ENCODE measurements around the gene IL17RC. TPM values are rescaled to one million over a fixed set of nuclear protein-coding genes. Genes with fewer than 3 reads are reported as not detected.
A peak's percentile ranks its signal among the peaks of the same experiment; 100 is the strongest.
"Not testable (repeated sequence)": the region's sequence is repeated elsewhere in the genome, so short reads cannot be mapped to it uniquely, and the experiment has no call there.

IL17RC gene
- total RNA-seq, 4 donors from 2014 or later: 9.7 to 63.7 (median 33.9) TPM

DNA sequence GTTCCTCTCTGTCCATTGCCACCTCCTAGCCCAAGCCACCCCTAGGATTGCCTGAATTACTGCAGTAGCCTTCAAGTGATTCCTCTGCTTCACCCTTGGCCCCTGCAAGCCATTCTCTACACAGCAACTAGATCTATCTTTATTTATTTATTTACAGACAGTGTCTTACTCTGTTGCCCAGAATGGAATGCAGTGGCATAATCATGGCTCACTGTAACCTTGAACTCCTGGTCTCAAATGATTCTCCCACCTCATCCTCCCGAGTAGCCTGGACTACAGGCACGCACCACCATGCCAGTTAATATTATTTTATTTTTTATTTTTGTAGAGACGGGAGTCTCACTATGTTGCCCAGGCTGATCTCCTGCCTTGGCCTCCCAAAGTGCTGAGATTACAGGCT lies 28.4 kb upstream of the IL17RC start:
- Histone ChIP-seq H3K4me3 (no peak overlapping the region), H3K9me3 (no peaks in the 10 kb centered on the region), H3K27ac (no peak overlapping the region), H3K27me3 (no peaks in the 10 kb centered on the region), H3K36me3 (no peaks in the 10 kb centered on the region), H3K4me1 (peaks cover 0 to 4% of the 10 kb centered on the region in 2 donors)
- no peak for DNase-seq
- intact Hi-C loops (cut with DNase I; ENCODE audit: low total_unique reads): no loop called here
- no peak for TF ChIP-seq POLR2A (IDR thresholded peaks at IDR 0.05)
- TF ChIP-seq, protein P1, sequence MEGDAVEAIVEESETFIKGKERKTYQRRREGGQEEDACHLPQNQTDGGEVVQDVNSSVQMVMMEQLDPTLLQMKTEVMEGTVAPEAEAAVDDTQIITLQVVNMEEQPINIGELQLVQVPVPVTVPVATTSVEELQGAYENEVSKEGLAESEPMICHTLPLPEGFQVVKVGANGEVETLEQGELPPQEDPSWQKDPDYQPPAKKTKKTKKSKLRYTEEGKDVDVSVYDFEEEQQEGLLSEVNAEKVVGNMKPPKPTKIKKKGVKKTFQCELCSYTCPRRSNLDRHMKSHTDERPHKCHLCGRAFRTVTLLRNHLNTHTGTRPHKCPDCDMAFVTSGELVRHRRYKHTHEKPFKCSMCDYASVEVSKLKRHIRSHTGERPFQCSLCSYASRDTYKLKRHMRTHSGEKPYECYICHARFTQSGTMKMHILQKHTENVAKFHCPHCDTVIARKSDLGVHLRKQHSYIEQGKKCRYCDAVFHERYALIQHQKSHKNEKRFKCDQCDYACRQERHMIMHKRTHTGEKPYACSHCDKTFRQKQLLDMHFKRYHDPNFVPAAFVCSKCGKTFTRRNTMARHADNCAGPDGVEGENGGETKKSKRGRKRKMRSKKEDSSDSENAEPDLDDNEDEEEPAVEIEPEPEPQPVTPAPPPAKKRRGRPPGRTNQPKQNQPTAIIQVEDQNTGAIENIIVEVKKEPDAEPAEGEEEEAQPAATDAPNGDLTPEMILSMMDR (IDR thresholded peaks at IDR 0.05): no peak

DNA sequence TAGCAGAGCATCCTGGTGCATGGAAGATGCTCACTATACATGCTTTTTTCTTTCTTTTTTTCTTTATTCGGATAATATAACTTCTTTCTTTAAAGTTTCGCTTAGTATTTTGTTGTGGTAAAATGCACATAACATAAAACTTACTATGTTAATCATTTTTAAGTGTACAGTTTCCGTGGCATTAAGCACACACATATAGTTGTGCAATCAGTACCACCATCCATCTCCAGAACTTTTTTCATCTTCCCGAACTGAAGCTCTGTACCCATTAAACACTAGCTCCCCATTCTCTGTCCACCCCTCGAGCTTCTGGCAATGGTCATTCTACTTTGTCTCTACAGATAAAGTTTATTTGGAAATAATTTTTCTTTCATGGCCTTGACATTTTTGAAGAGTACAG lies 27.5 kb upstream of the IL17RC start:
- intact Hi-C loops (cut with DNase I; ENCODE audit: low total_unique reads): no loop called here
- TF ChIP-seq, protein P1 (IDR thresholded peaks at IDR 0.05): no peak
- no peak for TF ChIP-seq POLR2A (IDR thresholded peaks at IDR 0.05)

DNA sequence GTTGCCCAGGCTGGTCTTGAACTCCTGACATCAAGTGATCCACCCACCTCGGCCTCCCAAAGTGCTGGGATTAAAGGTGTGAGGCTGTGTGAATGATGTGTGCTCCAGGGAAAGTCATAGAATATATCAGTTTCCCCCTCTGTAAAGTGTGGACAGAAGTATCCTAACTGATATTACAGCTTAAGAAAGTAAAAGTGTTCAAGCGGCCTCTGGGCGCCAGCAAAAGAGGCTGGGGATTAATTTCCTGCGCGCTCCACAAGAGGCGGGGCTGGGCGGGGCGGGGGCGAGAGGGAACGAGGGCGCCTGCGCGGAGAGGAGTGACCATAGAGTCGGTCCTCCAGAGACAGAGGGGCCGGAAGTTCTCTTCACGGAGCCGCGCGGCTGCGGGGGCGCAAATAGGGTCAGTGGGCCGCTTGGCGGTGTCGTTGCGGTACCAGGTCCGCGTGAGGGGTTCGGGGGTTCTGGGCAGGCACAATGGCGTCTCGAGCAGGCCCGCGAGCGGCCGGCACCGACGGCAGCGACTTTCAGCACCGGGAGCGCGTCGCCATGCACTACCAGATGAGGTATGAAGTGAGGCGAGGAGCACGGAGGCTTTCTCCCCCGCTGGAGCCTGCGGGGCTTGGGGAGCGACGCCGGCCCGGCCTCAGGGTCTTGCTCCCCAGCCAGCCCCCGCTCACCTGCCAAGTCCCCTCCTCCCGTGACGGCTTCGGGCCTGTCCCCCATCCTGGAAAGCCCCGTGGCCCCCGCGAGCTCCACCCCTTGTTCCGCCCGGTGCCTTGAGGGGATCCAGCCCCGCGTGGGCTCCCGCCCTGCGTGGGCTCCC lies 26.4 kb upstream of the IL17RC start, which contains the start of gene JAGN1:
Gene JAGN1, plus strand, starts transcription at position 362 of the 823 bp plus-strand sequence. Its CDS starts 113 bp downstream, at position 475.
- Histone ChIP-seq H3K27me3 (no peaks in the 10 kb centered on the region), H3K4me3 (peak within 1 kb of the TSS; percentile 98), H3K4me1 (peaks cover 0 to 4% of the 10 kb centered on the region in 2 donors), H3K27ac (peak within 1 kb of the TSS; percentile 96 to 98), H3K9me3 (no peaks in the 10 kb centered on the region), H3K36me3 (no peaks in the 10 kb centered on the region)
- intact Hi-C loops (cut with DNase I; ENCODE audit: low total_unique reads): no loop called here
- DNase-seq: peak; percentile 92 to 93
- TF ChIP-seq, protein P1 (IDR thresholded peaks at IDR 0.05): peak in 1 of 4 experiments; percentile 18
- TF ChIP-seq POLR2A (IDR thresholded peaks at IDR 0.05): peak; percentile 71 to 93

More for the DNA sequence above, 27.5 kb upstream of the IL17RC start:
- peak overlapping the region; percentile 96 to 98 for H3K27ac ChIP-seq
- no peak overlapping the region for H3K4me3 ChIP-seq
- H3K27me3 ChIP-seq: no peaks in the 10 kb centered on the region
- H3K9me3 ChIP-seq: no peaks in the 10 kb centered on the region
- no peak for DNase-seq
- no peaks in the 10 kb centered on the region for H3K36me3 ChIP-seq
- H3K4me1 ChIP-seq: peaks cover 0 to 4% of the 10 kb centered on the region in 2 donors

DNA sequence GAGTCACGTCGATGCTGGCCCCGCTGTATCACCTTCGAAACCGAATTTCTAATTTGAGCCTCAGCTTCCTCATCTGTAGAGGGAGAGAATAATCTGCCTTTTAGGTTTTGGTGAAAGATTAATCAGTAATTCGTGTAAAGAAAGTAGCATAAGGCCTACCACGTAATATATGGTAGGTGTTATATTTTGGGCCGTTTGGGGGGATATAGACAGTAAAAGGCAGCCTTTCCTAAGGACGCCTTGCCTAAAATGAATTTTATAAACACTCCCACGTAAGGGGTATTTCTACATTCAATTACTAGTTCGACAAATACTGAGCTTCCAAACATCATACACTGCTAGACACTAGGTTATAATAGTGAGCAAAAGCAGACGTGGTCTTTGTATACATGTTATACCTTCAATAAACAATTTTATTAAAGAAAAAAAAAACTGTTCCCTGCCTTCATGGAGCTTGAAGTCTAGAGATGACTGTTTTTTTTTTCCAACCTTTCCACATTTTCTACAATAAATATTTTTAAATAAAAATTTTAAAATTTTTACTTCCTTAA lies 25.8 kb upstream of the IL17RC start:
- intact Hi-C loops (cut with DNase I; ENCODE audit: low total_unique reads): no loop called here
- no peak for TF ChIP-seq POLR2A (IDR thresholded peaks at IDR 0.05)
- TF ChIP-seq, protein P1 (IDR thresholded peaks at IDR 0.05): no peak
- Histone ChIP-seq H3K27ac (peak overlapping the region; percentile 96 to 98), H3K4me1 (peaks cover 0 to 4% of the 10 kb centered on the region in 2 donors), H3K27me3 (no peaks in the 10 kb centered on the region), H3K9me3 (no peaks in the 10 kb centered on the region), H3K36me3 (no peaks in the 10 kb centered on the region), H3K4me3 (peak overlapping the region; percentile 98)
- DNase-seq: no peak

DNA sequence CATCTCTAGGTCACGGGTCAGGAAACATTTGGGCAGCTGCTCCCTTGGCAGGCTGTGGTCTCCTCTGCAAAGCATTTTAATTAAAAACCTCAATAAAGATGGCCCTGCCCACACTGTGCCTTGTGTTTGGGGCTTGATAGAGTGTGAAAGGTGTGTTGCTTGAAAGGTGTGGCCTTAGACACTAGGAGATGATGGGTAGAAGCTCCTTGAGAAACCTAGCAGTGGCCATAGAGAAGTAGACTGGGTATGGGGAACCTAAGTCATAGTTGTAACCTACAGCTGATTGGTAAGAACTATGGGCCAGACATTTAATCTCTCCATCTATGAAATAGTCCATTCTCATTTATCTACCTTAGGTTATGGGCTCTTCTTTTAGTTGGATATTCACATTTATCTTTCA lies 23.2 kb upstream of the IL17RC start:
- intact Hi-C loops (cut with DNase I; ENCODE audit: low total_unique reads): no loop called here
- Histone ChIP-seq H3K27me3 (no peaks in the 10 kb centered on the region), H3K36me3 (no peaks in the 10 kb centered on the region), H3K9me3 (no peaks in the 10 kb centered on the region), H3K4me1 (peaks cover 0 to 4% of the 10 kb centered on the region in 2 donors), H3K4me3 (no peak overlapping the region), H3K27ac (peak overlapping the region; percentile 49 to 66)
- DNase-seq: no peak
- TF ChIP-seq, protein P1 (IDR thresholded peaks at IDR 0.05): no peak
- no peak for TF ChIP-seq POLR2A (IDR thresholded peaks at IDR 0.05)

DNA sequence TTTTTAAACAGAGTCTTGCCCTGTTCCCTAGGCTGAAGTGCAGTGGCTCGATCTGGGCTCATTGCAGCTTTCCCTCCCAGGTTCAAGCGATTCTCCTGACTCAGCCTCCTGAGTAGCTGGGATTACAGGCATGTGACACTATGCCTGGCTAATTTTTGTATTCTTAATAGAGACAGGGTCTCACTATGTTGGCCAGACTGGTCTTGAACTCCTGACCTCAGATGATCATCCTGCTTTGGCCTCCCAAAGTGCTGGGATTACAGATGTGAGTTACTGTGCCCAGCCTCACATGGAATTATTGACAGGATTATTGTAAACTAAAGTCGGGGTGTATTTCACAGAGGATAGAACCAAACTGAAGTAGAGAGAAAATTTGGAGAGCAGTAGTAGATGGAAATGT lies 21.2 kb upstream of the IL17RC start:
- H3K4me1 ChIP-seq; H3K36me3 ChIP-seq; intact Hi-C loops (cut with DNase I; ENCODE audit: low total_unique reads); H3K9me3 ChIP-seq; H3K27me3 ChIP-seq; H3K4me3 ChIP-seq; DNase-seq: not testable (repeated sequence)
- peak overlapping the region in 1 of 2 donors; percentile 59 for H3K27ac ChIP-seq

DNA sequence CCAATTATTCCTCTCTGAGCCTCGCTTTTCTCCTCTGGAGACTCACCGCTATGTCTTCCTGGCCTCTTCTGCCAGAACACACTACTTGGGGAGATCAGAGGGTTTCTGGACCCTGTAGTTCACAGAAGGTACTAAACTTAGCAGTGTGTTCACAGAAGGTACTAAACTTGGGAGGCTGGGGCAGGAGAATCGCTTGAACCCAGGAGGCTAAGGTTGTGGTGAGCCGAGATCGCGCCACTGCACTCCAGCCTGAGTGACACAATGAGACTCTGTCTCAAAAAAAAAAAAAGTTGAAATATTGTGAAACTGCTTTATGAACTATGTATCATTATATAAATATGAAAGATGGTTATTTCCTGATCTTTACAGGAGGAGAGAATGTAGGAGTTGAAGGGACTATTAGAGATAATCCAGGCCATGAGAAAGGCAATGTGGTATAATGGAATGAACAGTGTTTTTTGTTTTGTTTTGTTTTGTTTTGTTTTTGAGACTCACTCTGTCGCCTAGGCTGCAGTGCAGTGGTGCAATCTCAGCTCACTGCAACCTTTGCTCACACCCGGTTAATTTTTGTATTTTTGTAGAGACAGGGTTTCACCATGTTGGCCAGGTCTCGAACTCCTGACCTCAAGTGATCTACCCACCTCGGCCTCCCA lies 20.0 kb upstream of the IL17RC start:
- DNase-seq; H3K4me3 ChIP-seq; H3K4me1 ChIP-seq; H3K9me3 ChIP-seq; intact Hi-C loops (cut with DNase I; ENCODE audit: low total_unique reads); H3K36me3 ChIP-seq; H3K27me3 ChIP-seq: not testable (repeated sequence)
- peak overlapping the region in 1 of 2 donors; percentile 31 for H3K27ac ChIP-seq
